HL-60 (cell line): Measurements from ENCODE around the gene SKA3.
"Not testable (repeated sequence)": the region's sequence is repeated elsewhere in the genome, so short reads cannot be mapped to it uniquely, and the experiment has no call there.

ENCODE experiments used
- CTCF ChIP-seq: IDR thresholded peaks from one replicate; pipeline ENCODE4 v1.5.1; 2011; ENCODE audit warnings: low read length, control low read depth, inconsistent platforms; ENCODE audit not compliant: insufficient read depth
- POLR2AphosphoS5 ChIP-seq: IDR thresholded peaks from 2 replicates; pipeline ENCODE4 v1.6.1; 2012; ENCODE audit warnings: low read depth
- REST ChIP-seq: IDR thresholded peaks from 2 replicates; pipeline ENCODE4 v1.6.1; 2012; ENCODE audit warnings: low read depth; ENCODE audit not compliant: insufficient replicate concordance
- SPI1 ChIP-seq: IDR thresholded peaks from 2 replicates; pipeline ENCODE4 v1.6.1; 2012; ENCODE audit warnings: low read depth, mild to moderate bottlenecking, borderline replicate concordance

- not testable (repeated sequence) for TF ChIP-seq SPI1, POLR2AphosphoS5, CTCF, REST
Observed at GRCh38 chr13:21198391-21198790, 22.0 kb upstream of the SKA3 start.
